CD4-positive, alpha-beta T cell treated with Interferon gamma for 1 hour (primary cell): Measurements from ENCODE around the gene SLC25A23.
"Not testable (repeated sequence)": the region's sequence is repeated elsewhere in the genome, so short reads cannot be mapped to it uniquely, and the experiment has no call there.

Experiments
- DNase-seq: peaks from one replicate; pipeline ENCODE4 v3.0.0-alpha.2; 2020

The SLC25A23 gene

DNA sequence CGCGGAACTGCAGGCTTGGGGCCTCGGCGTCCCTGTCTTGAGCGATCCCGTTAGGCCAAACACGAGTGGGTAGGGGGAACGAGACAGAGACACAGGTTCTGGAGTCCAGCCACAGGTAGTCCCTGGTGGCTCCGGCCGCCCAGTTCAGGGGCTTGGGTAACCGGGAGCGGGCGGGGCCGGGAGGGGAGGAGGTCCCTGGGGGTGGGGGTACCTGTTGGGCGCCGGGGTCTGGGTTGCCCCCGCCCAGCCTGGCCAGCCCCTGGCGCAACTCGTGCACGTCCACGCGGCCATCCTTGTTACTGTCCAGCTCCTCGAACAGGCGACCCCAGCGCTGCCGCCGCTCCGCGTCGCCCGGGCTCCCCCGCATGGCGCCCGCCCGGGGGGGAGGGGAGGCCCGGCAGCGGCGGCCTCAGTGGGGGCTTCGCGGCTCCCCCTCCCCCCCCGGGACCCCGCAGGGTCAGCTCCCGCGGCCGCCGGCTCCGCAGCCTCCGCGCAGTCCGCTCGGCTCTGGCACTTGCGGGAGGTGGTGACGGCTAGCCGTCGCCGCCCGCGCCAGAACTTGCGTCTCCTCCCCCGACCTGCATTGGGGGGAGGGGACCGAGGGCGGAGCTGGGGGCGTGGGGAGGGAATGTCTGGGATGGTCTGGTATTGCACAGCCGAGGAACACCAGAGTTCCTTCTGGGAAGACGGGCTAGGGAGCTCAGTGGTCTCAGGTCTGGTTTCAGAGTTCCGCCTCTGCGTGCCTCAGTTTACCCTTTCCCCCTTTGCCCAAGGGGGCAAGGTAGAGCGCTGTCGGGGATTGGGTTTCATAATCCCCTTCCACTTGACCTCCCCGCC, at the start of gene SLC25A23:
Gene SLC25A23 (minus strand): TSS at position 531 of the 837 bp plus-strand sequence. CDS start 164 bp downstream, at position 367.
- DNase-seq, result peak; percentile 55

DNA sequence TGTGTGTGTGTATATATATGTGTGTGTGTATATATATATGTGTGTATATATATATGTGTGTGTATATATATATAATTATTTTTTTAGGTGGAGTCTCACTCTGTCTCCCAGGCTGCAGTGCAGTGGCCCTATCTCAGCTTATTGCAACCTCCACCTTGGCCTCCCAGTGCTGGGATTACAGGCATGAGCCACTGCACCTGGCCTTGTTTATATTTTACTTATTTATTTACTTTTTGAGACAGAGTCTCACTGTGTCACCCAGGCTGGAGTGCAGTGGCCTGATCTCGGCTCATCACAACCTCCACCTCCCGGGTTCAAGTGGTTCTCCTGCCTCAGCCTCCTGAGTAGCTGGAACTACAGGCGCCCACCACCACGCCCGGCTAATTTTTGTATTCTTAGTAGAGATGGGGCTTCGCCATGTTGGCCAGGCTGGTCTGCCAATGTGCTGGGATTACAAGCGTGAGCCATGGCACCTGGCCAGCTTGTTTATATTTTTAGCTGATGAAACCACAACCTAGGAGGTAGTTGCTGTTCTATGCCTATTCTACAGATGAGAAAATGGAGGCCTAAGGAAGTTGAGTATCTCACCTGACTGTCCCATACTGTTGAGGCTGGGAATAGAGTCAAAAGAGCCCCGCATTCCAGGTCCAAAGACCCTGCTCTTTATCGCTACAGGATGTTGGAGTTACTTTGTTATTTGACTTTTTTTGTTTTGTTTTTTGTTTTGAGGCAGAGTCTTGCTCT, 48.6 kb upstream of the SLC25A23 start:
- not testable (repeated sequence) for DNase-seq

GRCh38 chr19:6503407-6504201, 44.0 kb upstream of the SLC25A23 start:
- DNase-seq, result no peak

- no peak for DNase-seq
Observed at GRCh38 chr19:6501740-6502648, 42.4 kb upstream of the SLC25A23 start, which contains the start of gene TUBB4A. TSS of gene TUBB4A (minus strand) at chr19:6502309. CDS start at chr19:6502212, 97 bp downstream.

DNA sequence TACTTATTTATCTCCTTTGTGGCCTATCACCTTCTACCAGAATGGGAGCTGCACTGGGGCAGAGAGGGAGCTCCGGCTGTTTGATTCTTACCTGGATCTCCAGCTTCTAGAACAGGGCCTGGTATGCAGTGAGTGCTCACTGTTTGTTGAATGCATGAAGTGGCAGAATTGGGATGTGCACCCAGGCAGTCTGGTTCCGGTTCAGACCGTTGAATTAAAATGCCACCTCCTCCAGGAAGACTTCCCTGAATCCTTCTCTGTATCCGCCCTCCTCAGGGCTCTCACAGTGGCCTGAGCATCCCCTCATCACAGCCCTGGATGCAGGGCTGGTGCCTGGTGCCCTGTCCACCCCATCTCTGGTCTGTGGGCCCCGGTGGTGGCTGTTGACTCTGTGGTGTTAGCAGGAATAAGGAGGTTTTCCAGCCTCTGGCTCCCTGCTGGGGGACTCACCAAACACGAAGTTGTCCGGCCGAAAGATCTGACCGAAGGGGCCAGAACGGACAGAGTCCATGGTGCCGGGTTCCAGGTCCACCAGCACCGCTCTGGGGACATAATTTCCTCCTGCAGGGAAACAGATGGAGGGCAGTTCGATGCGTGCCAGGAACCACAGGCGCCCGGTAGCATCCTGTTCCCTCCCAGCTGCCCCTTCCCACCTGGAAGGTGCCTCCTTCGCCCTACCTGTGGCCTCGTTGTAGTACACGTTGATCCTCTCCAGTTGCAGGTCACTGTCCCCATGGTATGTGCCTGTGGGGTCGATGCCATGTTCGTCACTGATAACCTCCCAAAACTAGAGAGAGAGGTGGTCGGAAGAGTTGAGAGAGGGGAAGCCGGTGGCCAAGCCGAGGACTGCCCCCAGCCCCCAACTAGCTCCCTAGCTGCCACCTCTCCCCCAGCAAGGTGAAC, 41.5 kb upstream of the SLC25A23 start:
- DNase-seq, result no peak

GRCh38 chr19:6499052-6499790, 39.6 kb upstream of the SLC25A23 start:
- DNase-seq, result no peak

DNA sequence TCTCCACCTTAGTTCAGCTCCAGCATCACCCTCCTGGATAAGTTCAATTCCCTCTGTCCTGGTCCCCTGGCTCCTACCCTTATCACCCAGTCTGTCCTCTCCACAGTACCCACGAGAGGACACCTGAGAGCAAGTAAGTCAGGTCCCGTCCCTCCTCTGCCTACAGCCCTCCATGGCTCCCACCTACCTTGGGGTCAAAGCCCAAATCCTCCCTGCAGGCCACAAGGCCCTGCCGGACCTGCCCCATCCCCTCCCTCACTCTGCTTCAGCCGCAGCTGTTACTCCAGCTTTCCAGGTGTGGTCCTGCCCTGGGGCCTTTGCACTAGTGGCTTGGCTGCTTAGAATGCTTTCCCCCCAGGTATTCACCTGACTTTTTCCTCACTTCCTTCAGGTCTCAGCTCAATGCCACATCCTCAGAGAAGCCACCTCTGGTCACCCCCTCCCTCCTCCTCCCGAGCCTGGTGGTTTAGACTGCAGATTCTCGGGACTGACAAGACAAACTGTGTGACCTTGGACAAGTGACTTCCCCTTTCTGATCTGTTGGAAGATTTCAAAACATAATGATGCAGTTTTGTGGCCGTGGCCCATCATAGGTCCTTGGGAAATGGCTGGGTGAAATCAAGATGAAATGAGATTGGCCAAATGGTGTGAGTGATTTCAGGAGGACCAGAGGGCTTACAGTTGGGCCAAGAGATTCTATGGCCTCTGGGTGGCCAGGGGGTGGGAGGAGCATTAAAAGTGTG, 38.9 kb upstream of the SLC25A23 start:
- DNase-seq, result no peak

- DNase-seq, result no peak
Observed at GRCh38 chr19:6495947-6496346, 36.4 kb upstream of the SLC25A23 start.

- no peak for DNase-seq
Observed at GRCh38 chr19:6494438-6495036, 34.9 kb upstream of the SLC25A23 start.

DNA sequence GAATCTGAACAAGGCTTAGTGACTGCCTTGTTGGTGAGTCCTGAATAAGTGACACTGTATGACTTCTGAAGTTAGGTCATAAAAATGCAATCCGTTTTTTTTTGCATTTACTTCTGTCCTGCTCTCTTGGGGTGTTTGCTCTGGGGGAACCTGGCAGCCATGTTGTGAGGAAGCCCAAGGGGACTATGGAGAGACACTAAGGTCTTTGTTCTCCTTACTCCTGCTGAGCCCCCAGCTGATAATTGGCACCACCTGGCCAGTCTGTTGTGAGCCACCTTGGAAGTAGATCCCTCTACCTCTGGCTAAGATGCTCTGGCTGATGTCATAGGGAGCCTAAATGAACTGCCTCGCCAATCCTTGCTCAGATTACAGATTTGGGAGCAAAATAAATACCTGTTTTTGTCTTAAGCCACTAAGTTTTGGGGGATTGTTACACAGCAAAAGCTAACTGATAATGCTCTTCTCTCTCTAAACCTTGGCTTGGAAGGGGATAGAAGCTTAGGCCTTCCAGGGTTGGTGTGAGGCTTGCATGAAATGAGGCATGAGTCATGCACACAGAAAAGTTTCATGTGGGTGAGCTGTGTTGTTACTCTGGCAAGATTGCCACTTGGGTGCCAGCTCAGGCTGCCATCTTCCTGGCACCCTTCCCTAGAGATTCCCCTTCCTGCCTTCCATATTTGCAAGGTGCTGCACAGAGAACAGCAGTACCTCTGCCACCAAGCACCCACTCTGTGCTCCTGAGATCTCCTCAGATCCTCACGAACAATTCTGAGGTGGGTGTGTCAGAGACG, 32.4 kb upstream of the SLC25A23 start:
- DNase-seq, result no peak

DNA sequence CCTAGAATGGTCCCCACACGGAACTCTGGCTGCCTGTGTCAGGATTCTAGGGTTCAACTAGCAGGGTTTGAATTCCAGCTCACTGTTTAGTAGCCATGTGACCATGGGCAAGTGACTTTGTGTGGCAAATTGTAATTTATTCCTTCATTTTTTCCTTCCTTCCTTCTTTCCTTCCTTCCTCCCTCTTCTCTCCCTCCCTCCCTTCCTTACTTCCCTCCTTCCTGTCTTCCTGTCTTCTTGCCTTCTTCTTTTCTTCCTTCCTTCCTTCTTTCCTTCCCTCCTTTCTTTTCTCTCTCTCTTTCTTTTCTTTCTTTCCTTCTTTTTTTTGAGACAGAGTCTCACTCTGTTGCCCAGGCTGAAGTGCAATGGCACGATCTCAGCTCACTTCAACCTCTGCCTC, 30.5 kb upstream of the SLC25A23 start:
- no peak for DNase-seq

DNA sequence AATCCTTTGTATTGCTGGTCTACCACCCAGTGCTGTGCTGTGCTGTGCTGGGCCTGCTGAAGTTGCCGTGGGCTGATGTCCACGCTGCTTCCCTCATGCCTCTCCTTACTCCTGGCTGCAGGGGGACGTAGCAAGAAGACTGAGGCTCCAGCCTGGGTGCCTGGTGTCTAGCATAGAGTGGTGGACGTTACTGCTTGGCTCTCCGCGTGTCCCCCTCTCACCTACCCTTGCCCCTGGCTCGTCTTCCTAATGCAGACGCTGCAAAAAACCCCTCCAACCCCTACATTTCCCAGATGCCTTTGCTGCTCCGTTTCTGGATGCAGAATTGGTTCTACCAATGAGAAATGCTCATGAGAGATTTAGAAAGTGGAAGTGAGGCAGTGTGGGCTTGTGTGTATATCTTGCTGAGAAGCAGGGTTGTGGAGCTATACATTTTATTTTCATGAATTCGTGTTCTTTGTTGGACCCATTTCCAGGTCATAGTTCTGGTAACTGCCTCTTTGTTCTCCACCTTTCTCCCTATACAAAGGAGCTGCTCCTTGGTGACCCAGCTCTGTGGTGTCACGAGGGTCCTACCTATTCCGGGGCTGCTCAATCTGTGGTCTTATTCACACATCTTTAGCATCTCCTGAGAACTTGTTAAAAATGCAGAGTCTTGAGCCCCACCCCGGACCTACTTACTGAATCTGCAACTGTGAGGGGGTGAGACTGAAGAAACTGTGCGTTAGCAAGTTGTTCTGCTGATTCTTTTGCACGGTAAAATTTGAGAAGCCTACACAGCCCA, 29.9 kb upstream of the SLC25A23 start:
- no peak for DNase-seq

- no peak for DNase-seq
Observed at GRCh38 chr19:6484831-6485230, 25.2 kb upstream of the SLC25A23 start.

DNA sequence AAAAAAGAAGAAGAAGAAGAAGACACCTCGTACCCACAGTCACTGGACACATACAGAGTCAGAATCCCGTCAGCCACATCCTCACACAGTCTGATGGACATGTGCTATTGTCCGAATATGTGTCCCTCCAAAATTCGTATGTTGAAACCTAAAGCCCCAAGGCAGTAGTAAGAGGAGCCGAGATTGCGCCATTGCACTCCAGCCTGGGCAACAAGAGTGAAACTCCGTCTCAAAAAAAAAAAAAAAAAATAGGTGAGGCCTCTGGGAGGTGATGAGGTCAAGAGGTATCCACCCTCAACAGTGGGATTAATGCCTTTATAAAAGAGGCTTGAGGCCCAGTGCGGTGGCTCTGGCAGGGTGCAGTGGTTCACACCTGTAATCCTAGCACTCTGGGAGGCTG, 24.6 kb upstream of the SLC25A23 start:
- DNase-seq, result no peak

GRCh38 chr19:6483235-6483634, 23.6 kb upstream of the SLC25A23 start:
- DNase-seq, result no peak

DNA sequence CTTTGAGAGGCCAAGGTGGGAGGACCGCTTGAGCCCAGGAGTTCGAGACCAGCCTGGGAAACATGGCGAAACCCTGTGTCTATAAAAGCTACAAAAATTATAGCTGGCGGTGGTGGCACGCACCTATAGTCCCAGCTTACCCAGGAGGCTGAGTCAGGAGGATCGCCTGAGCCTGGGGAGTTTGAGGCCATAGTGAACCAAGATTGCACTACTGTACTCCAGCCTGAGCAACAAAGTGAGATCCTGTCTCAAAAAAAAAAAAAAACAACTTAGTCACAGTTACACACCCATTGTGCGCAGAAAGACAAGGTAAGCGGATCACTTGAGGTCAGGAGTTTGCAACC, 22.7 kb upstream of the SLC25A23 start:
- DNase-seq, result no peak

- peak; percentile 79 for DNase-seq
Observed at GRCh38 chr19:6481541-6482342, 22.1 kb upstream of the SLC25A23 start, which contains the start of gene DENND1C. TSS of gene DENND1C (minus strand) at chr19:6481787. CDS start at chr19:6481695, 92 bp downstream.
